Measurements from ENCODE around the gene PELI1.

Gene PELI1

GRCh38 chr2:64128406-64128805 is 15.8 kb downstream of the PELI1 start:
- no peak for TF ChIP-seq CTCF (IDR thresholded peaks at IDR 0.05; ENCODE audit: low read depth, low read length)
- DNase-seq (ENCODE audit: low read depth, low spot score), result no peak
- no peak overlapping the region for H3K4me3 ChIP-seq (ENCODE audit: low read depth, low read length)
- in situ Hi-C loops (cut with HindIII; ENCODE audit: low sequenced_read_pairs), result no loop called here

GRCh38 chr2:64127119-64127518 is 17.1 kb downstream of the PELI1 start:
- TF ChIP-seq CTCF (IDR thresholded peaks at IDR 0.05; ENCODE audit: low read depth, low read length), result no peak
- H3K4me3 ChIP-seq (ENCODE audit: low read depth, low read length), result no peak overlapping the region
- no peak for DNase-seq (ENCODE audit: low read depth, low spot score)
- in situ Hi-C loops (cut with HindIII; ENCODE audit: low sequenced_read_pairs), result no loop called here

- DNase-seq (ENCODE audit: low read depth, low spot score), result no peak
- no peak overlapping the region for H3K4me3 ChIP-seq (ENCODE audit: low read depth, low read length)
- in situ Hi-C loops (cut with HindIII; ENCODE audit: low sequenced_read_pairs), result no loop called here
- TF ChIP-seq CTCF (IDR thresholded peaks at IDR 0.05; ENCODE audit: low read depth, low read length), result no peak
Measured at GRCh38 chr2:64126601-64127000, 17.6 kb downstream of the PELI1 start.

GRCh38 chr2:64124571-64124970 is 19.6 kb downstream of the PELI1 start:
- TF ChIP-seq CTCF (IDR thresholded peaks at IDR 0.05; ENCODE audit: low read depth, low read length), result no peak
- no peak overlapping the region for H3K4me3 ChIP-seq (ENCODE audit: low read depth, low read length)
- no peak for DNase-seq (ENCODE audit: low read depth, low spot score)
- in situ Hi-C loops (cut with HindIII; ENCODE audit: low sequenced_read_pairs), result no loop called here

GRCh38 chr2:64124168-64124567 is 20.1 kb downstream of the PELI1 start:
- H3K4me3 ChIP-seq (ENCODE audit: low read depth, low read length), result no peak overlapping the region
- no peak for TF ChIP-seq CTCF (IDR thresholded peaks at IDR 0.05; ENCODE audit: low read depth, low read length)
- no peak for DNase-seq (ENCODE audit: low read depth, low spot score)
- in situ Hi-C loops (cut with HindIII; ENCODE audit: low sequenced_read_pairs), result no loop called here

GRCh38 chr2:64123740-64124139 is 20.5 kb downstream of the PELI1 start:
- no peak for TF ChIP-seq CTCF (IDR thresholded peaks at IDR 0.05; ENCODE audit: low read depth, low read length)
- in situ Hi-C loops (cut with HindIII; ENCODE audit: low sequenced_read_pairs), result no loop called here
- no peak overlapping the region for H3K4me3 ChIP-seq (ENCODE audit: low read depth, low read length)
- no peak for DNase-seq (ENCODE audit: low read depth, low spot score)

GRCh38 chr2:64122358-64122757 is 21.9 kb downstream of the PELI1 start:
- in situ Hi-C loops (cut with HindIII; ENCODE audit: low sequenced_read_pairs), result no loop called here
- H3K4me3 ChIP-seq (ENCODE audit: low read depth, low read length), result no peak overlapping the region
- TF ChIP-seq CTCF (IDR thresholded peaks at IDR 0.05; ENCODE audit: low read depth, low read length), result no peak

More at GRCh38 chr2:64122358-64122757, 21.9 kb downstream of the PELI1 start:
- no peak for DNase-seq (ENCODE audit: low read depth, low spot score)
